Stimulated activated CD4-positive, alpha-beta T cell treated with anti-CD3 and anti-CD28 coated beads, Interleukin-1b, Interleukin-23, amount 100 ng/mL, for 24 hours (primary cell): ENCODE data around the gene XRCC3.

Experiments
- DNase-seq, 4 experiments: peaks; one replicate each; pipeline ENCODE4 v3.0.0-alpha.2; 2020; ENCODE audit warnings: low read depth in 4 of 4, low spot score in 1 of 4

The XRCC3 gene

DNA sequence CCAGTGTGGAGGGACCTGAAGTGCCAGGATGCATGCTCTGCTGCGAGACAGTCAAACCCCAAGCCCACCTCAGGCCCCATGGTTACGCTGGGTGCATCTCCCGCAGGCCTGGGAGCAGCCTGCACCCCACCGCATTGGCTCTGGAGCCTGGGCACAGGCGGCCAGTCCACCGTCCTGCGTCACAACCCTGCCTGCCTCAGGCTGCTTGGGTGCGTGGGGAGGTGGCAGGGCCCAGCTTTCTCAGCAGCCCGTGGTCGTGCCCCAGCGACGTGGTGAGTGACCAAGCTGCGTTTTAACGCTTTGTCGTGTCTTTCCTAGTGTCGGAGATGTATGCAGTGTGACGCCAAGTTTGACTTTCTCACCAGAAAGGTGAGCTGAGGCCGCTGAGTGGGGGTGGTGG is 11.2 kb upstream of the XRCC3 start:
- DNase-seq, result no peak

- DNase-seq, result no peak
Measured at GRCh38 chr14:103725739-103726395, 10.6 kb upstream of the XRCC3 start.

- no peak for DNase-seq
Measured at GRCh38 chr14:103725001-103725682, 9.9 kb upstream of the XRCC3 start.

DNA sequence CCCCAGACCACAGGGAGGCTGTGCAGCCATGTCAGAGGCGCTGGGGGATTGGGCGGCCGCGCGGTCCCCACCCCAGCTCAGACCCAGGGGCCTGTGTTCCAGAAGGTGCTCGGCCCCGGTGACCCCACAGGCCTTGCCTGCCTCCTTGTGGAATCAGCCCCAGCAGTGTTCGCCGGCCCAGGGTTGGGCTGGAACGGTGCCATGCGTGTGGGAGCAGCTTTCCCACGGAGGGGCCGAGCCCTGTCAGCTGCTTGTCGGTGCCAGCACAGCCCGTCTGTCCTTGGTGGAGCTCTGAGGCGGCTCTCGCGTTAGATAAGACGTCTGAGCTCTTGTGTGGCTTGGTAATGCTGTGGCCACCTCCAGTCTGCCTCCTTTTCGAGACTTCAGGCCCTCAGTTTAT is 8.9 kb upstream of the XRCC3 start:
- no peak for DNase-seq

DNA sequence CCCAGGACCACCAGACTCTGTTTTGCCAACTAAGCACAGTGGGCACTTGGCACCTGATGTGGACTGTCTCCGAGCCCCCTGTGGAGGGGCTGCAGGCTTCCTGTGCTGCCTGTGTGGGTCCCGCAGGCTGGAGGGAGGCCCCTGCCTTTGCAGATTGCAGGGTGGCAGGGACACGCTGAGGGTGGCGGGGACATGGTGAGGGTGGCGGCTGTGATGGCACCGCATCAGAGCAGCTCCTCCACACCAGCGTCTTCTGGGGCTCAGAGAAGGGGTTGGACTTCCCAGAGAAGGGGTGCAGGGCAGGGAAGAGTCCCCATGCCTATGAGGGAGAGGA is 8.5 kb upstream of the XRCC3 start:
- no peak for DNase-seq

DNA sequence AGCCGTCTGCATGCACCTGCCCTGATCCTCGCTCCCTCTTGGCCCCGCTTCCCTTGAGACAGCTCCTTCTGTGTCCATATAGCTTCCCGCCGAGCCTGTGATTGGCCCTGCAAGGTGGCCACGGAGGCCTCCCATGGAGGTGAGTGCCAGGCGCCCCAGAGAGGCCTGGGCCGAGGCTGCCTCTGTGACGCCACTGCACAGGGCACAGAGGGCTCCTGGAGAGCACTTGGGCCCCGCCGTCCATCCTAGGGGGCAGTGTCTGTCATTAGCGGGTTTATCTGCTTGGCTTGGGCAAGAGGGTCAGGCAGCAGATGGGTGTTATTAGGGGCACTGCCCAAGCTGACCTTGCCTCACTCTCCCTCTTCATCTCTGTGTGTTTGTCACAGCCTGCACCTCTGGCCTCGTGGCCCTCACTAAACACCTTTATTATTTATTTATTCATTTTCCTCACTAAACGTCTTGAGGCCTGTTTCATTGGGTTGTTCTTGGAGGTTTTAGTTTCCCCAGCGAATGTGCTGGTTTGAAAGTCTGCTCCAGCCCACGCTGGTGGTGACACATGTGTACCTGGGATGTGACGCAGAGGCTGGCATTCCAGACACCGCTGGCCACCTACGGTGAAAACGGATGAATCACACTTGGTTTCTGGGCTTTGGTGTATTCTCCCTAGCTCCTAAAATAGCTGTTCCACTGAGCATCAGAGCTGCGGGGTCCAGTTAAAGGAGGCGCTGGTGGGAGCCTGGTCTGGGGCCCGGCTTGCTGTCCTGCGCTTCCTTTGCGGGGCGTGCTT is 6.3 kb upstream of the XRCC3 start:
- DNase-seq, result no peak

- no peak for DNase-seq
Measured at GRCh38 chr14:103719751-103720150, 4.5 kb upstream of the XRCC3 start.

DNA sequence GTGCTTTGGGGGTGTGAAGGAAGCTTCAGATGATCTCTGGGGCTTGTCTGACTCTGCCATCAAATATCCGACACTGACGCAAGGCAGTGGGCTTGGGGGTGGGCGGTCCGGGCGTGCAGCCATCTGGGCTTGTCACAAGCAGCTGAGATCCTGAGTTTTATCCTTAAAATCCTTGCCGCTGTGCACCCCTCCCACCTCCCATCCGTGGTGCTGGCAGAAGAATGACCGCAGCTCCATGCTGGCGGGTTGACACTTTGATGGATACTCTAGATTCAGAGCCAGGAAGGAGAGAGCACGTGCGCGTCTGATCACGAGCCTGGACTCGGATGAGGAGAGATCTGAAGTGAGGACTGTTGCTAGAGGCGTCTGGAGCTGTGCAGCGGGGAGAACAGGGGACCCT is 3.3 kb upstream of the XRCC3 start:
- no peak for DNase-seq

- no peak for DNase-seq
Measured at GRCh38 chr14:103716899-103717411, 1.7 kb upstream of the XRCC3 start.

DNA sequence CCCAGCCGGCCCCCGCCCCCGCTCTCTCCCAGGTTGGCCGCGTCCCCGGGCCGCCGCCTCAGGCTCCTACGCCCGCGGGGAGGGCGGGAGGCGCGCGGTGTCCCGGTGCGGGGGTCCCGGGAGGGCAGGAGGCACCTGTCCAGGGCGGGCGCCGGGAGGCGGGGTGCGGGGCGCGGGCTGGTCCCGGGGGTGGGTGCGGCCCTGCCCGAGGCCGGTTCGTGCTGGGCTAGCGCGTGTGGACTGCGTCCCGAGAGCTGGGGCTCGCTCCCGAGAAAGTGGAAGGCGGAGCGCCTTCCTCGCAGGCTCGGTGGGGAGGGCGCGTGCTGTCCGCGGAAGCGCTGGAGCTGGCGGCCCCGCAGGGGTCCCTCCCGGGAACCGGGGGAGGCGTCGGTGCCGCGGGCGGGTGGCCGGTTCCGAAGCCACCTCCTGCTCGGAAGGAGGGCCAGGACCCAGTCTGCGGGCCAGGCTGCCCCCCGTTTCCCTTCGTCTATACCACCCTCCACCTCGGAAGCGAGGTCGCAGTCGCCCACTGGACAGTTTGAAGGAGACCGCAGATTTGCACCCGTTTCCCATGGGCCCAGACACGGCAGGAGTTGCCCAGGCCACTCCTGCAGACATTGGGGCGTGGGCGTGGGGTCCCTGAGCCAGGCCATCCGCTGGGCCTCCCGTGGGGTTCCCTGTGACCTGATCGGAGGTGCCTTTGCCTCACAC is 995 bp upstream of the XRCC3 start:
- DNase-seq, result no peak

GRCh38 chr14:103714063-103714724 is 1.1 kb downstream of the XRCC3 start:
- DNase-seq, result no peak

- no peak for DNase-seq
Measured at GRCh38 chr14:103713304-103714062, 1.8 kb downstream of the XRCC3 start.

- DNase-seq, result no peak
Measured at GRCh38 chr14:103712633-103713247, 2.5 kb downstream of the XRCC3 start.

DNA sequence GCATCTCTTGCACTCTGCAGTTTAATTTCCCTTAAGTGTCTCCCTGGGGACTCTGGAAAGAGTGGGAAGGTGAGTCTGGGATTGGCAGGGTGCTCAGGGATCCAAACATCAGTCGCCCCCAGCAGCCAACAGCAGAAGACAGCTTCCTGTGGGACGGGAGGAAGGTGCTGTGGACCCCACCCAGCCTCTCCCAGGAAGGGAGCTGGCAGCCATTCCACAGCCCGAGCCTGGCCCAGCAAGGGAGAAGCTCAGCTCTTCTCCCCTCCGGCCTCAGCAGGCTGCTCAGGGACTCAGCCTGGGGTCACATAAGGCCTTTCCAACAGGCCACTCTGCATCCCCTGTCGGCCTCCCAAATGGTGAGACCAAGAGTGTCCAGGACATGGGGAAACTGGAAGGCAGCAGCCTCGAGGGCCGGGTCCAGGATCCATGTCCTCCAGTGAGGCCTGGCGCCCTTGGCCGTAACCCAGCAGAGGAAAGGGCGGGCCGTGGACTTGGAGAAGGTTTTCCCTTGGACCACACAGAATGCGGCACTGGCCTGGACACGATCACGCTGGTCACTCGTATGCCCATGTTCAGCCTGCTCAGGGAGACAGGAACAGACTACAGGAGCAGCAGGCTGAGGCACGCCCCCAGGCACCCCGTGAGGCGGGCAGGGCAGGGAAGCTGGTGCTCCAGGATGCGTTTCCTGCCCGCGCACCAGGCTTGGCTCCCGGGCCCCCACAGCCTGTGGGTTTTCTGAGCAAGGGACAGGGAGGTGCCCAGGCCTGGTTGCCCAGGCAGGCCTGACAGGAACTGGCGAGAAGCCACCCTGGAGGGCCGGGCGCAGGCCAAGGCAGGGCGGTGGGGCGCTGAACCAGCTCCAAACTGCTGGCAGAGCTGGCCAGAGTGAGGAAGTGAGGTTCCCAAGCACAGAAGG is 3.5 kb downstream of the XRCC3 start:
- DNase-seq, result no peak

DNA sequence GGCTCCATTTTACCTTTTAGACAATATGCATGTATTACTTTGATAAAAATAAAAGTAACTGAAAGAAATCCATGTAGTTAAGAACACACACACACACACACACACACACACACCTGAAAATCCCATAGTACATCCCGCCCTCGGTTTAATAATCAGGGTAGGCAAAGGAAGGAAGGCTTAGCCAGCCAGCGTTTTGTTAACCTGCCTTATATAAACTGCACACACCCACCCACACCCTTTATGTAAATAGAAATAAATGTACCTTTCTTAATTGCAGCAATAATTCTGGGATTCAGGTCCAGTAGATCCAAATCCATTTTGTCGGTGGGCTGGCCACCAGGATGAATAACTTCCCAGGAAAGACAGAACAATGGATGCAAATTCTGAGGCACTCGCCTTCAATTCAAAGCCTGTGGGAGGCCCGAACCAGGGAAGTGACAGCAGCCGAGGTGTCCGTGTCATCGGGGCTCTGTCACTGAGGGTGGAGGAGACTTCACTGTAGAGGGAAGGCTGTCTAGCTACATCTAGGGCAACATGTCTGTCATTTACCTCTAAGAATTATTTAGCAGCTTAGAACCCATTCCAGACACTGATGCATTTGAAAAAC is 4.4 kb downstream of the XRCC3 start:
- DNase-seq, result no peak

GRCh38 chr14:103709814-103710213 is 5.4 kb downstream of the XRCC3 start:
- DNase-seq, result no peak

GRCh38 chr14:103708750-103709187 is 6.5 kb downstream of the XRCC3 start:
- DNase-seq, result no peak
